Stimulated activated CD8-positive, alpha-beta memory T cell treated with anti-CD3 and anti-CD28 coated beads, Interleukin-12 subunit alpha, Interleukin-12 subunit beta, amount 100 ng/mL, for 4 hours (primary cell): ENCODE data around the gene GRM7.

ENCODE experiments used
- DNase-seq: peaks from one replicate; pipeline ENCODE4 v3.0.0-alpha.2; 2020; ENCODE audit warnings: low read depth

Gene GRM7

GRCh38 chr3:6971933-6972332, 111.0 kb downstream of the GRM7 start:
- no peak for DNase-seq

GRCh38 chr3:6985848-6986247, 124.9 kb downstream of the GRM7 start:
- DNase-seq = no peak

- no peak for DNase-seq
Observed at GRCh38 chr3:6989608-6990291, 128.8 kb downstream of the GRM7 start.

GRCh38 chr3:6994081-6994668, 133.3 kb downstream of the GRM7 start:
- no peak for DNase-seq

DNA sequence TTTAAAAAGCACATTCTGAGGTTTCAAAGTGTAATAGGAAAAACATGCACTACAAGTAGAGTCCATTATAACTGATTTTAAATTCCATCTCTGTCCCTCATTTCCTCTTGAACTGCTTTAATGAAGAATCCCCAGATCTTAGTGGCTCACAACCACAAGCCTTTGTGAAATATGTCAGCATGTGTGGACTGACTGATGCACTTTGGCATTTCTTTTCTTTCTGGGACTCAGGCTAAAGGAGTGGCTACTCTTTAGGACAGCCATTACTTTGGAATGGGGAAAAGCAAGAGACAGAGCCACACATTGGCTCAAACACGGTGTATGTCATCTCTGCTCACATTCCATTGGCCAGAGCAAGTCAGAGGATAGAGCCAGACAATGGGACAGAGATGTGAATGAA, 139.6 kb downstream of the GRM7 start:
- no peak for DNase-seq

DNA sequence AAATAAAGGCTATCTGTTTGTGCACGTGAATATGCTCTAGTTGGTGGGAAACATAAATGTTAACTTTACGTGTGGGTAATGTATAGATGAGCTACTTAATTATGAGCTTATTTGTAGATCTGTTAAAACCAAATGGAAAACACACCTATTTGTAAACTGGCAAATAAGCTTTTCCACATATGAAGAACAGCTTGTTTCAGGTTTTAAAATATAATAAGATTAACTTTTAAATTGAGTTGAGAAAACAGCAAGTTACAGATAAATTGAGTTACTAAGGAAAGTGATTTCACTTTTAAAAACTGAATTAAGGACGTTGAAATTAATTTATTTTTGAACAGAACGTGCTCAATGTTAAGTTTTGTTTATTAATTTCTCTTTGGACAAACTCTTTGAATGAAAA, 140.5 kb downstream of the GRM7 start:
- no peak for DNase-seq

DNA sequence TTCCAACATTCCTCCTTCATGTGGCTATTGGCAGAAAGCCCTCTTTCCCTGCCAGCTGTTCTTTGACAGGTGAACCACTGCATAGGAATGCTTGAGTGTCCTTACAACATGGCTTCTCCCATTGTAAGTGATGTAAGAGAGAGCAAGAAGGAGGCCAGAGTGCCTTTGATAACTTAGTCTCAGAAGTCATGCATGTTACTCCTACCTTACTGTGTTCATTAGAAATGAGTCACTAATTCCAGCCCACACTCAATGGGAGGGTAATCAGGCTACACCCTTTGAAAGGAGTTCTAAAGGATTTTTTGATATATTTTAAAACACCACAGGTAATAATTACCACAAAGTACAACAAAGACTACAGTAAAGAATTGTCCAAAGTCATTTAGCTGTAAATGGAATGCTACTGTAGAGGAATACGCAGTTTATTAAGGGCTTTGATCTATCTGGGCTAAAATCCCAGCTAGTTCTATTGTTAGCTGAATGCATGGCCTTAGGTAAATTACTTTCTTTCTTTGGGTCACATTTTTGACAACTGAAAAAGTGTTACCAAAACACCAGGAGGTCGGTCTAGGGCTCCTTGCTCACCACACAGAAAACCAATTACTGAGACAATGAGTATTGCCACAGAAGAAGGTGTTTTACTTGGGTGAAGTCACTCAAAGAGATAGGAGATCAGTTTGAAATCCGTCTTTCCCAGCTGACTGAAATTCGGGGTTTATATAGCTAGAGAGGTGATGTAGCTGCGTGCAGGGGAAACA, 154.9 kb downstream of the GRM7 start:
- DNase-seq = no peak

- no peak for DNase-seq
Observed at GRCh38 chr3:7025581-7026300, 164.8 kb downstream of the GRM7 start.

- no peak for DNase-seq
Observed at GRCh38 chr3:7029562-7029961, 168.6 kb downstream of the GRM7 start.

- DNase-seq = no peak
Observed at GRCh38 chr3:7038394-7038793, 177.5 kb downstream of the GRM7 start.

- DNase-seq = no peak
Observed at GRCh38 chr3:7062714-7063113, 201.8 kb downstream of the GRM7 start.

DNA sequence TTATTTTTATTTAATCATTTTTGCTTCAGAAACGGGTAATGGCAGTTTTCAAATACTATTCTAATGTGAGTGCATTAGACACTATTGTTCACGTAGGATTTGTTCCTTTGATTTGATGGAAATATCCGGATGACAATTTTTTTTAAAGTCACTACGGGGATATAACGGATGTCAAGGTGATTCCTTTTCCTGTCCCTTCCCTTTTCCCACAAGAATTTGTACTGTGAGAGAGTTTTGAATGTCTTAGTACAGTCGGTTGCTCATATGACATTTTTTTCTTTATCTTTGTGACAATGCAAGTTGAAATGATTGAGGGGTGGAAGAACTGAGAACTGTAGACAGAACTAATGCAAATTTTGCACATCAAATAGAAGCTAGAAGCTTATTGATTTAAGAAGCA, 209.5 kb downstream of the GRM7 start:
- DNase-seq = no peak

DNA sequence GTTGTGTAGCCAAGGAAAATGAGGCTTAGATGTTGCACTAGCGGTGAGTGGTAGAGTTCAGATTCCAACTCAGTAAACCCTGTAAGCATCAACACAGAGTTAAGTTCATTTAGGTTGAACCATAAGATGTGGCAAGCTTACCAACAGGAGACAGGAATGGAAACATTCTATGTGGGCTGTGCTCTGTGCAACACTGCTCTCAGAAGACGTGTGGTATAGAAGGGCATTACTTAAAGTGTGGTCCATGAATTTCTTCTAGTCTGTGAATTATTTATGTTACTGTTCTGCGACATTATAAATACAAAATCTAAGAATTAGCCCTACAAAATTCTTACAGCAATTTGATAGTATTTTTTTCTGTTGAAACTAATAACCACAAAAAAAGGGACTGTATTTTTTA, 213.3 kb downstream of the GRM7 start:
- DNase-seq = no peak

DNA sequence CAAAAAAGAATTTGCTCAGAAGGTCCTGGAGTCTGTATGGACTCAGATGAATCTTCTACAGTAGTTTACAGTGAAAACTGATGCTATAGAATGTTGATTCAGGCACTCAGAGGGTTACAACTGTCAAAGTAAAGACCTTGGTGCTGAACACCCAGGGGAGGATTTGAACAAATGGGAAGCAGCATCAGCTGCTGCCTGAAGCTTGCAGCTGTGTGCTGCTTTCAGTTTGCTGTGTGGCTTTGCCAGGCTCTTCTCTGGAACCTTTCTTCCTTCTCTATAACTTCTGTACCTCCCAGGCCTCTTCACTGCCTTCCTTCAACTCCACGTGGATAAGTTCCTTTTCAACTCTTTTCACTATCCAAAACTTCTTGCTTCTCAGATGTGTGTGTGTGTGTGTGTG, 214.2 kb downstream of the GRM7 start:
- DNase-seq = no peak

GRCh38 chr3:7075901-7076300, 215.0 kb downstream of the GRM7 start:
- DNase-seq = no peak

DNA sequence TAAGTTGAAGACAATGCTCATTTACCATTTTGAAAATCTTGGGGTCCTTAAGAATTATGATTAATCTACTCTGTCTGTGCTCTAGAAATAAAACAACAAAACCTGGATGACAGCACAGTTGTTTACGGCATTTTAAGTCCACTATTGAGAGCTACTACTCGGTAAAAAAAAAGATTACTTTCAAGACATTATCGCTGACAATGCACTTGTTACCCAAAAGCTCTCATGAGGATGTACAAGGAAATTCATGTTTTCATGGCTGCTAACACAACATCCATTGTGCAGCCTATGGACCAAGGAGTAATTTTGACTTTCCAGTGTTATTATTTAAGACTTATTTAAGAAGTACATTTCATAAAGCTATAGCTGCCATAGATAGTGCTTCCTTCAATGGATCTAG, 221.3 kb downstream of the GRM7 start:
- DNase-seq = no peak

GRCh38 chr3:7086417-7086816, 225.5 kb downstream of the GRM7 start:
- no peak for DNase-seq

- DNase-seq = no peak
Observed at GRCh38 chr3:7095116-7095515, 234.2 kb downstream of the GRM7 start.

GRCh38 chr3:7100136-7100535, 239.2 kb downstream of the GRM7 start:
- no peak for DNase-seq

DNA sequence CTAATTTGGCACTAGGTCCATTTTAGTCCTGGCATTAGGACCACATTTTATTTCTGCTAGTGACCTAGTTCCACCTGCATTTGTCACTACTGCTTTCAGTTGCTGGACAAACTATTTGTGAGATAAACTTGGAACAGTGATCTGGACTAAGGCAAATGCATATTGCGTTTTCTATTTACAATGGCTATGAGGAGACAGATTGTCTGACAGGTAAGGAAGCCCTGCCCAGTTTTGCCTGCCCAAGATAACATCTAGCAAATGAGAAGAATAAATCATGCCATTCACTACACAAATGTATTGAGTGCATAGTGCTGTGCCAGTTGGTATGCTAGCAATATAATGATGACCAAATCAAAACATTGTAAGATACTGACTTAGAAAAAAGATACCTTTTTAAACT, 245.7 kb downstream of the GRM7 start:
- DNase-seq = no peak

DNA sequence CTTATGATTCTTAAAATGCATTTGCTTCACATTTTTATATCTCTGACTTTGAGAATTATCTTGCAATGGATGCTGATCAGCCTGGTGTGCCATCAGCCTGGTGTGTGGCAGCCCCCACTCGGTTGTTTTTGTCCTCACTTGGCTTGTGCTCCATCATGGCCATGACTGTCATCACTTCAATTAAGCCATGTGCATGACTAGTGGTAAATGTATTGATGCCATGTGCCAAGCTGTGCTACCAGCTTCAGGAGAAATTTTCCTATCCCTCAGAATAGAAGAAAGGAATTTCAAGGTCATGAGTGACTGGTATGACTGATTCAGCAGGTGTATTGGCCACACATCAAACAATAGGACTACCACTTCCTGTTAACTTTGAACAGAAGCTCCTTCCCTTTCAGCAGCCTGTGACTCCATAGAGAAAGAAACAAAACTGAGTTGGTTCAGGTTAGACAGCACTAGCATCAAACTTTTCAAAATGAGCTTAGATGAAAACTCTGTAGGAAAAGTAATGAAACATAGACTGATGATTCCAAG, 251.7 kb downstream of the GRM7 start:
- DNase-seq = no peak

DNA sequence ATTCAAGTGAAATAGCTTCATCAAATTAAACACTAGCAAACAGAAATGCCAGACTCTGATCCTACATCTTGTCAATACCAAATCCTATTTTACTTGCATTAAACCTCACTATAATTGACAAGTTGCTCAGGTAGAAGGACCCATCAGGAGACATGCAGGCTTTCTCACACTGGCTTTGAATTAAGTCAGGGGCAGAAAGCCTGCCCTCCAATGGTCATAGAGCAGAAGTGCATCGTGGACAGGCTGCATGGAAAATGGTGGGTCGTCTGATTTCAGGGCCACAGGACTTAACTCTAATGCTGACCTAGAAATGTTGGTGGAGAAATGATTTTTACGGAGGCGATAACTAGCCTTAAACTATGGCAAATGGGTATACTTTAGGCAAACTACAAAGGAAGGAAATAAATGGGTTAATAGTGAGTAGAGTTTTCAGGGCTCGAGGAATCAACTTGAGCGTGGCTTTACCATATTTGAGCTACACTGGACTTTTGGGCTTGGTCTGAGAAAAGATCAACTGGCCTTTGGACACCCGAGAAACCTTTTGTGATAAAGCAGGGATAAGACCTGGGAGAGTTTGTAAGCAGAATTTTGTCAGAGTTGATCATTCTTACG, 283.9 kb downstream of the GRM7 start:
- DNase-seq = no peak
